GM18867 (cell line): ENCODE results near the gene CCT8.
"Not testable (repeated sequence)": the region's sequence is repeated elsewhere in the genome, so short reads cannot be mapped to it uniquely, and the experiment has no call there.

Experiments used
- ATAC-seq: cut with Tn5 transposase; IDR thresholded peaks from one replicate; pipeline ENCODE4 v1.9.1; 2021; ENCODE audit warnings: mild to moderate bottlenecking, moderate library complexity; ENCODE audit not compliant: unreplicated experiment

CCT8 gene

DNA sequence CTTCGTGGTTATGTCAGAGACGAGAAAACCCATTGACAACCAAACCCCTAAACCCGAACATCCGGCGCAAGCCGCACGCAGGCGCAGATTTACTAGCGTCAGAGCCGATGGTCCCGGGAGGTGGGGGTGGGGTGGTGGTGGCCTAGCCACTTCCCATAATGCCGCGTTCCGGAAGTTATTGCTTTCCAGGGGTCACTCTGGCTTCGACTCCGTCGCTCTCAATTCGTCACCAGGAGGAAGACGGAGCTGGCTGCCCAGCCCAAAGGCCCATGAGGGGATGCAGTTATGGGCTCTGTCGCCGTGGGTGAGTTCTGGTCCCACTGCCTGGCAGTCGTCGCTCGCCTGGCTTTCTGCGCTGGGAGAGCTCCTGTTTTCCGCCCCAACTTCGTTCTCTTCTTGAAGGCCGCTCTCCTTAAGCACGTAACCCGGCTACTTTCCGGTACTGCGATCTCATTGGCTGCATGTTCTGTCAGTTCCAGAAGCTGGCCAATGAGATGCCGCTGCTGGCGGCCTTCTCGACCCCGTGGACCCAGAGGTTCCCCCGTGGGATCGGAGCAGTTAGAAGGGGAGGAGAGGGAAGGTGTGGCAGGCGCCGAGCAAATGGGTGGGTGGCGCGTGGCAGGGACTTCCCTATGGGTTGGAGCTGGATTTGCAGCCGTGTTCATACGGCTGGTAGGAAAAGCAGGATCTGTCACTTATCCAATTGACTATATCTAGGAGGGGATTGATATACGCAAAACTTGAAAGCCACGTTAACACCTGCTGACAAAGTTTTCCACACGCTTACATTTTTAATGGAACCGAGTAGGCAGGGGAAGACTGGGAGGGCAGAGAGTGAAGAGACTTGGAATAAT, 48.7 kb downstream of the CCT8 start, which contains the start of gene USP16:
Gene USP16, plus strand, starts transcription at position 195 of the 854 bp plus-strand sequence. CDS start 3,246 bp downstream, outside the sequence.
- peak; percentile 97 for ATAC-seq

- no peak for ATAC-seq
Observed at GRCh38 chr21:29022166-29022565, 51.3 kb downstream of the CCT8 start.

DNA sequence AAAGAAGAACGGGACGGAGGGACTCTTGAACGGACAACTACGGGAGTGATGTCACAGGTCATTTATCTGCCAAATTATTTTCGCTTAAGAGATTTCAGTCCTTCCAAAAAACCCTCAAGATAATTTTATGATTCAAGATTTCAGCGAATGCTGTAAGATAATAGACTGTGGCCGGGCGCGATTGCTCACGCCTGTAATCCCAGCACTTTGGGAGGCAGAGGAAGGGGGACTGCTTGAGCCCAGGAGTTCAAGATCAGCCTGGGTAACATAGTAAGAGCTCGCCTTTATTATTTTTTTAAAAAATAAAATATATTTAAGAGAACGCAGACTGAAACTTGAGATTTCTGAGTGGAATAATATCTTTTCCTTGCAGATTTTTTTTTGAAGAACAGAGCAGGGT, 54.9 kb downstream of the CCT8 start:
- ATAC-seq: peak; percentile 17

GRCh38 chr21:29017639-29018237, 55.7 kb downstream of the CCT8 start:
- ATAC-seq: no peak

- ATAC-seq: not testable (repeated sequence)
Observed at GRCh38 chr21:29011236-29011635, 62.2 kb downstream of the CCT8 start.

GRCh38 chr21:29008367-29008766, 65.1 kb downstream of the CCT8 start:
- ATAC-seq: no peak

GRCh38 chr21:29007810-29008209, 65.6 kb downstream of the CCT8 start:
- no peak for ATAC-seq

DNA sequence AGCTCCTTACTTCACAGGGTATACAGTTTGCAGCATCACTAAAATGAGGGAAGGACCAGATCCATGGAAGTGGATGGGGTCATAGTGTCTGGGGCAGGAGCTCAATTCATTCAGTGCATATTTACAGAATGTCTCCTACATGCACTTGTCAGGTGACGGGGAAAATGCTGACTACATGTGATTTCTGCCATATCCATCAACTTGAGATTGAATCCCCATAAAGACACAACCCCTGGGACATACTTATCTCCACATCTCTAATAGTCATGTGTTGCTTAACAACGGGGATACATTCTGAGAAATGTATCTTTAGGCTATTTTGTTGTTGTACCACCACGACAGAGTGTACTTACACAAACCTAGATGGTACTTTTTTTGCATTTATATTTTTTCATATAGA, 66.3 kb downstream of the CCT8 start:
- ATAC-seq: no peak
